Activated T-cell treated with anti-CD3 and anti-CD28 coated beads, Interleukin-2, amount 50 U/mL, for 72 hours (primary cell): ENCODE results near the gene PSPC1. TPM values are rescaled to one million over a fixed set of nuclear protein-coding genes. Genes with fewer than 3 reads are reported as not detected.

Source experiments
- ATAC-seq, 2 donors: fragments of 150-1000 bp; cut with Tn5 transposase; replicated peaks in 1 of 2; 2 replicates each; pipeline ENCODE4 v1.10.0; 2021; ENCODE audit warnings: moderate library complexity in 2 of 2, mild to moderate bottlenecking in 1 of 2
- DNase-seq, 2 donors: peaks; one replicate each; pipeline ENCODE4 v3.0.0; 2021 to 2022; ENCODE audit warnings: mixed read lengths in 1 of 2
- H3K27ac Mint-ChIP-seq: one replicate; pipeline ENCODE4 v1.8.0; 2022; ENCODE audit warnings: mild to moderate bottlenecking, moderate library complexity, mixed read lengths
- H3K27me3 Mint-ChIP-seq: one replicate; pipeline ENCODE4 v1.8.0; 2022; ENCODE audit warnings: low read depth, mixed read lengths
- H3K36me3 Mint-ChIP-seq, 2 donors: one replicate each; pipeline ENCODE4 v1.8.0; 2022; ENCODE audit warnings: mixed read lengths in 2 of 2, mild to moderate bottlenecking in 1 of 2; ENCODE audit not compliant: insufficient read depth in 2 of 2
- H3K4me1 Mint-ChIP-seq: one replicate; pipeline ENCODE4 v1.8.0; 2022; ENCODE audit warnings: low read depth, mixed read lengths
- H3K4me3 Mint-ChIP-seq, 2 donors: one replicate each; pipeline ENCODE4 v1.8.0; 2022; ENCODE audit warnings: mild to moderate bottlenecking in 2 of 2, mixed read lengths in 2 of 2, moderate library complexity in 2 of 2
- H3K9me3 Mint-ChIP-seq, 2 donors: one replicate each; pipeline ENCODE4 v1.8.0; 2022; ENCODE audit warnings: mixed read lengths in 2 of 2
- total RNA-seq, 2 donors: library from RNA; stranded (reverse); gene quantifications; one replicate each; pipeline ENCODE4 v1.2.3, GENCODE V29; 2022

The PSPC1 gene
- total RNA-seq, 2 donors from 2014 or later, result 51.0 to 52.7 TPM

GRCh38 chr13:19661126-19661525, 121.6 kb downstream of the PSPC1 start:
- H3K27me3 Mint-ChIP-seq, result no peaks in the 10 kb centered on the region
- DNase-seq (no peak), ATAC-seq (no peak)
- H3K4me1 Mint-ChIP-seq, result peaks cover 13% of the 10 kb centered on the region
- no peaks in the 10 kb centered on the region for H3K9me3 Mint-ChIP-seq
- peaks cover 8 to 23% of the 10 kb centered on the region in 2 donors for H3K36me3 Mint-ChIP-seq
- no peak overlapping the region for H3K4me3 Mint-ChIP-seq
- H3K27ac Mint-ChIP-seq, result no peak overlapping the region

DNA sequence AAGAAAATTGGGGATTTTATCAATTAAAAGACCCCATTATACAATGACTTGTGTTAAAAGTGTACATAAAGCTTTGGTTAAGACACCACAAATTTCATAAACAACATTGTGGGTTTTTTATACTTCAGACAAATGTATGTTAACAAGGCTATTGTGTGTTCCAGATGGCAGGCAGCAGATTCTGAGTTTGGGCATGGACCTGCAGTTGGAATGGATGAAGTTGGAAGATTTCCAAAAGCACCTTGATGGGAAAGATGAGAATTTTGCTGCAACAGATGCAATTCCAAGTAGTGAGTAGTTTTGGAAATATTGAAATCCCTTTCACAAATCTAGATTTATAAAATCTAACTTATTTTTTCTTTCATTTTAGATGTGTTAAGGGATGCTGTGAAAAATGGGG, 123.9 kb downstream of the PSPC1 start:
- no peak for DNase-seq
- Mint-ChIP-seq H3K4me1 (no peaks in the 10 kb centered on the region), H3K4me3 (no peak overlapping the region), H3K27me3 (no peaks in the 10 kb centered on the region), H3K27ac (peak overlapping the region; percentile 59), H3K9me3 (no peaks in the 10 kb centered on the region), H3K36me3 (peaks cover 5 to 20% of the 10 kb centered on the region in 2 donors)
- ATAC-seq, result no peak

GRCh38 chr13:19657872-19658591, 124.7 kb downstream of the PSPC1 start:
- Mint-ChIP-seq H3K27me3 (no peaks in the 10 kb centered on the region), H3K36me3 (peaks cover 7 to 20% of the 10 kb centered on the region in 2 donors), H3K9me3 (no peaks in the 10 kb centered on the region), H3K27ac (peak overlapping the region; percentile 27), H3K4me3 (no peak overlapping the region), H3K4me1 (no peaks in the 10 kb centered on the region)
- ATAC-seq, result peak; percentile 17 to 36
- no peak for DNase-seq

Other genes with a start within 250 kb of the PSPC1 start
- under 1 TPM; 0.22 to 0.30 TPM for gene TPTE2, start 221.4 kb downstream of the PSPC1 start, total RNA-seq
- 10 to 100 TPM; 58.3 to 59.3 TPM for gene MPHOSPH8, start 149.3 kb downstream of the PSPC1 start, total RNA-seq
- 10 to 100 TPM; 23.6 to 29.0 TPM for gene ZMYM5, start 80.7 kb upstream of the PSPC1 start, total RNA-seq
- gene ZMYM2, start 175.8 kb upstream of the PSPC1 start, total RNA-seq, result 100 to 1,000 TPM in 1 of 2 donors, 10 to 100 TPM in 1; 86.4 to 103 TPM